HG03196 (cell line): ENCODE data around the gene MYO7A.

Experiments used
- ATAC-seq: cut with Tn5 transposase; IDR thresholded peaks from one replicate; pipeline ENCODE4 v1.9.1; 2021; ENCODE audit not compliant: unreplicated experiment

MYO7A gene

GRCh38 chr11:77182542-77183430 lies 54.7 kb downstream of the MYO7A start:
- no peak for ATAC-seq

GRCh38 chr11:77183431-77183984 lies 55.5 kb downstream of the MYO7A start:
- no peak for ATAC-seq

- ATAC-seq, result no peak
These were observed 56.3 kb downstream of the MYO7A start for GRCh38 chr11:77184136-77184860.

GRCh38 chr11:77186302-77186701 lies 58.3 kb downstream of the MYO7A start:
- no peak for ATAC-seq

- no peak for ATAC-seq
These were observed 59.2 kb downstream of the MYO7A start for GRCh38 chr11:77187111-77187750.

- ATAC-seq, result no peak
These were observed 60.0 kb downstream of the MYO7A start for GRCh38 chr11:77187776-77188632.

- ATAC-seq, result no peak
These were observed 60.8 kb downstream of the MYO7A start for GRCh38 chr11:77188633-77189491.

GRCh38 chr11:77189588-77190210 lies 61.7 kb downstream of the MYO7A start:
- no peak for ATAC-seq

- no peak for ATAC-seq
These were observed 62.5 kb downstream of the MYO7A start for GRCh38 chr11:77190331-77191075.

GRCh38 chr11:77191429-77191822 lies 63.4 kb downstream of the MYO7A start:
- ATAC-seq, result no peak

- no peak for ATAC-seq
These were observed 63.9 kb downstream of the MYO7A start for GRCh38 chr11:77191823-77192495.

- no peak for ATAC-seq
These were observed 65.1 kb downstream of the MYO7A start for GRCh38 chr11:77193167-77193566.

GRCh38 chr11:77193911-77194830 lies 66.1 kb downstream of the MYO7A start:
- no peak for ATAC-seq

- no peak for ATAC-seq
These were observed 67.2 kb downstream of the MYO7A start for GRCh38 chr11:77195071-77195755.

GRCh38 chr11:77196961-77197360 lies 68.9 kb downstream of the MYO7A start:
- no peak for ATAC-seq

- ATAC-seq, result no peak
These were observed 69.7 kb downstream of the MYO7A start for GRCh38 chr11:77197626-77198320.
